BLaER1 (cell line): ENCODE results near the gene ASCC1.
"Not testable (repeated sequence)": the region's sequence is repeated elsewhere in the genome, so short reads cannot be mapped to it uniquely, and the experiment has no call there.

Source experiments
- H3K27ac ChIP-seq: shearing (Covaris generic); formaldehyde crosslinking; 2 replicates; pipeline ENCODE4 v1.8.1; 2022
- H3K27me3 ChIP-seq: shearing (Covaris generic); formaldehyde crosslinking; 2 replicates; pipeline ENCODE4 v1.8.1; 2022
- H3K36me3 ChIP-seq: shearing (Covaris generic); formaldehyde crosslinking; 2 replicates; pipeline ENCODE4 v1.8.1; 2022
- H3K4me1 ChIP-seq: shearing (Covaris generic); formaldehyde crosslinking; 2 replicates; pipeline ENCODE4 v1.8.1; 2022
- H3K4me2 ChIP-seq: shearing (Covaris generic); formaldehyde crosslinking; 2 replicates; pipeline ENCODE4 v1.8.1; 2022
- H3K4me3 ChIP-seq: shearing (Covaris generic); formaldehyde crosslinking; 2 replicates; pipeline ENCODE4 v1.8.1; 2022
- H3K9ac ChIP-seq: shearing (Covaris generic); formaldehyde crosslinking; 2 replicates; pipeline ENCODE4 v1.8.1; 2022
- H3K9me3 ChIP-seq: shearing (Covaris generic); formaldehyde crosslinking; 2 replicates; pipeline ENCODE4 v1.8.1; 2022
- H4K20me1 ChIP-seq: shearing (Covaris generic); formaldehyde crosslinking; 2 replicates; pipeline ENCODE4 v1.8.1; 2022
- Cebpa-rat ChIP-seq: shearing (Covaris generic); IDR thresholded peaks from 2 replicates; pipeline ENCODE4 v1.8.1; 2022

The ASCC1 gene

DNA sequence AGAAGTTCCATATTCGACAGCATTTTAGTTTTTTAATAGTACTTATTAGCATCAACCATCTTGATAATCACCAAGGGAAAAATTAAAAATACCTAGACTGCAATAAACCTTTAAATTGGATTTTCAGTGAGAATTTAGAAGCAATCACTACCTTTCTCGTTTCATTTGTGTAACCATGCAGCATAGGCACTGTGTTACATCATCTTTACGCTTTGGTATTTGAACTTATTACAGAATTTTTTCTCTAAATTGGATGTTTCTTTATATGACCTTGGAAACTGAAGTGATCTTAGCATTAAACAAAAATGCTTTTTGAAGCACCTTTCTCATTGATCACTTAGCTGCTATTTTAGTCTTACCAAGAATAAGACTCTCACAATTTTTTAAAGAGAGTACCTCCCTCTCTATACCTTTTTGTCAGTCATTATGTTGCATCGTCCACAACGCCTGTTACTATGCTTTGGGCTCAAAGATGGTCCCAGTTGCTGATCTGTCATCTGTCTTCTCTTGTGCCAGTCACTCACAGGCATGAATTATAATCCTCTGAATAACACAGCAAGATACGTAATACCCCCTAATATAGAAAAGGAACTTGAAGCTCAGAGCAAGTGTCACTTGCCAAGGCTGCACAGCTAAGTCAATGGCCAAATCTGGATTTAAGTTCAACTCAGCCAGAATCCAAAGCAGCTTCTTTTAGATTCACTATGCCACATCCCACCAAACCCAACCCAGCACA lies 19.6 kb upstream of the ASCC1 start:
- Histone ChIP-seq H3K9ac (no peak overlapping the region), H3K27me3 (no peaks in the 10 kb centered on the region), H3K4me3 (no peak overlapping the region), H3K4me2 (no peak overlapping the region), H3K36me3 (peaks cover 80% of the 10 kb centered on the region), H4K20me1 (peaks cover 6% of the 10 kb centered on the region; the same call in 1 of the 2 replicates), H3K9me3 (no peaks in the 10 kb centered on the region), H3K27ac (no peak overlapping the region), H3K4me1 (peaks cover 6% of the 10 kb centered on the region)
- no peak for TF ChIP-seq Cebpa-rat

DNA sequence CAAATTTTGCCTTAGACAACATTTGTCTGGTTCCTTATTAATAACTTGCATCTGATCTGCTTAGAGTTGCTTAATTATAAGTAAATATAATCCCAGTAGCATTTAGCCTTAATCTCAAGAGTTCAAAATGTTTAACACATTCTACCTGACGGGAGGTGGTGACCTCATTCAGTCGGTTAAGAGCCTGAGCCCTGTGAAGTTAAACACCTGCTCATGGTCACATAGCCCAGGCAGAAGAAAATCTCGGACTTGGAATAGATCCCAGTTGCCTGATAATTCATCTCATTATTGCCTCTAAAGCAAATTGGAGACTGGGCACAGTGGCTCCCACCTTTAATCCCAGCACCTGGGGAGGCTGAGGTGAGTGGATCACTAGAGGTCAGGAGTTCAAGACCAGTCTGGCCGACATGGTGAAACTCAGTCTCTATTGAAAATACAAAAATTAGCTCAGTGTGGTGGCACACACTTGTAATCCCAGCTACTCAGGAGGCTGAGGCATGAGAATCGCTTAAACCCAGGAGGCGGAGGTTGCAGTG lies 18.6 kb upstream of the ASCC1 start:
- Histone ChIP-seq H3K27me3 (no peaks in the 10 kb centered on the region), H3K36me3 (peaks cover 89% of the 10 kb centered on the region), H3K9me3 (no peaks in the 10 kb centered on the region), H3K4me2 (no peak overlapping the region), H3K27ac (no peak overlapping the region), H4K20me1 (peaks cover 17% of the 10 kb centered on the region), H3K9ac (no peak overlapping the region), H3K4me1 (peaks cover 17% of the 10 kb centered on the region), H3K4me3 (no peak overlapping the region)
- TF ChIP-seq Cebpa-rat, result no peak

DNA sequence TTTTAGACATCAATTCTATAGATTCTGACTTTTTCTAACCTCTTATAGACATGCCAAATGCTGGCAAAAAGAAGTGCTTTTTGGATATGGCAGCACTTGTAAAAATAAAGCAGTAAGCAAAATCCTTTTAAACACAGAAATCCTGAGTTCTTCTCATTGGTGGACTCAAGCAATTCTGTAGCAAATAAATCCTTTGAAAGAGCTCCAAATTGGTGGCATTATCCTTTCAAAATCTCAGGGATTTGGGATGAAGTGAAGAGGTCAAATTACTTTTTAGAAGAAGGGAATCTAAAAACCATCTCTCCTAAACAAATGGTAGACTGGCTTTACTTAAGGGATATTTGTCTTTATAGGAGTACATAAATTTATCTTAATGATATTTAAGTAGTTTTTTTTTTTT lies 17.5 kb upstream of the ASCC1 start:
- H3K27me3 ChIP-seq, result no peaks in the 10 kb centered on the region
- H3K4me2 ChIP-seq, result no peak overlapping the region
- no peaks in the 10 kb centered on the region for H3K9me3 ChIP-seq
- H3K9ac ChIP-seq, result no peak overlapping the region
- H3K27ac ChIP-seq, result no peak overlapping the region
- H3K4me3 ChIP-seq, result no peak overlapping the region
- peaks cover 94% of the 10 kb centered on the region for H3K36me3 ChIP-seq
- H4K20me1 ChIP-seq, result peaks cover 27% of the 10 kb centered on the region
- H3K4me1 ChIP-seq, result peaks cover 25% of the 10 kb centered on the region
- TF ChIP-seq Cebpa-rat, result no peak

DNA sequence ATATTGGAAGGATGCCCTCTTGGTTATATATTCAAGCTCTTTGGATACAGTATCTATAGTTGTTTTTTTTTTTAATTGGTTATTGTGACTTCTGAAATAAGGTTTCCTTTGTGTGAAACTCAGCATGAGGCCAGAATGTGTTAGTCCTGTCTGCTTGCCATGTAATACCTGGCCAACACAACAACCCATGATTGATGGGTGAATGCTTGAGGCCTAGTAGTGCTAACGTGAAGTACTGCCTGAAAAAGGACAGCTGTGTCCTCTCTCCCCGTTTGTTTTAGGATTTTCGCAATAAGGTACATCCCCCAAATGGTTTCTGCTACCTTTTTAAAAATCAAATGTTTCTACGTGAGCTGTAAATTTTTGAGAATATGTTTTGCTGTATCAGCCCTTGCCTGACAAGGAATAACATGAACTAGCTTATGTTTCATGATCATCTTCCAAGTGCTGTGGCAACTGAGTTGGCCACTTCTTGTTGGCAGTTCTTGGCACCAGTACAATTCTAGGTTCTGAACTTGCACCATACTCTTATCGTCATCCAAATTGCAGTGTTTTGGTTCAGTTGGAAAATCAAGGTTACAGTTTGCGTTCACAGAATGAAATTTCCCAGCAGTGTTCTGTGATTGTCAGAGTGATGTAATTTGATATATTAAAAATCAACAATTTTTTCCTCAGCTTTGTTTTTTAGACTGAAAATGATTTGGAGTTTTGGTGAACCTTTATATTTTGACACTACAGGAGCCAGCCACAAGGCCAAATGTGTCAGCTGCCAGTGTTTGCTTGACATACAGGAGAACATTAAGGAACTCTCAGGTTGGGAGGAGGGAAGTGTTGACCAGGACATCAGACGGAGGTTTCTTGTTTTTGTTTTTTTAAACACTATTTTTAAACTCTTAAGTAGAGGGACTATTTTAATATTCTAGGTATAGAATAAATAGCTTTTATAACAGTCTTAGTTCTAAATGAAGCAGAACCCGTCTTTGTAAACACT lies 13.5 kb upstream of the ASCC1 start:
- TF ChIP-seq Cebpa-rat, result no peak
- H3K4me1 ChIP-seq, result peaks cover 53% of the 10 kb centered on the region
- no peaks in the 10 kb centered on the region for H3K27me3 ChIP-seq
- no peaks in the 10 kb centered on the region for H3K9me3 ChIP-seq
- peaks cover 79% of the 10 kb centered on the region for H3K36me3 ChIP-seq
- H3K9ac ChIP-seq, result no peak overlapping the region
- H3K4me3 ChIP-seq, result no peak overlapping the region
- no peak overlapping the region for H3K27ac ChIP-seq
- peaks cover 52% of the 10 kb centered on the region for H4K20me1 ChIP-seq
- no peak overlapping the region for H3K4me2 ChIP-seq

DNA sequence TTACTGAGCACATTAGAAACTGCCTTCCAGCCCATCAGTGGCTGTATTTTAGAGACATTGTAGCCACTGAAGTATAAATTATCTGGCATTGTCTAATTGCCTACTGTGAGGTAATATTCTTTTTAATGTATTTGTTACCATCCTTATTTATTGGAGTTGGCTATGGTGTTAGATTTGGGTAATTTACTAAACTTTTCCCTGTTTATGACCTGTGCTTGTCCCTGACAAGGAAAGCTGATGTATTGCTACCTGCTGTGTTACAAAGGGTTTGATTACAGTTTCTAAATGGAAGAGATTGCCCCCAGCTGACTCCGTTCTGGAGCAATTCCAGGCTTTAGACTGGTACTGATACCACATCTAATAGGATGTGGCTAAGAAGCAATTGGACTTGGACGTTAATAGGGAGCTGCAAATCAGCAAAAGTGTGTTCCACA lies 12.3 kb upstream of the ASCC1 start:
- no peaks in the 10 kb centered on the region for H3K9me3 ChIP-seq
- H4K20me1 ChIP-seq, result peaks cover 64% of the 10 kb centered on the region
- H3K36me3 ChIP-seq, result peaks cover 78% of the 10 kb centered on the region
- peak overlapping the region; percentile 46; the same call in 1 of the 2 replicates for H3K9ac ChIP-seq
- TF ChIP-seq Cebpa-rat, result no peak
- peaks cover 53% of the 10 kb centered on the region for H3K4me1 ChIP-seq
- no peaks in the 10 kb centered on the region for H3K27me3 ChIP-seq
- no peak overlapping the region for H3K27ac ChIP-seq
- H3K4me3 ChIP-seq, result no peak overlapping the region
- H3K4me2 ChIP-seq, result peak overlapping the region; percentile 62

DNA sequence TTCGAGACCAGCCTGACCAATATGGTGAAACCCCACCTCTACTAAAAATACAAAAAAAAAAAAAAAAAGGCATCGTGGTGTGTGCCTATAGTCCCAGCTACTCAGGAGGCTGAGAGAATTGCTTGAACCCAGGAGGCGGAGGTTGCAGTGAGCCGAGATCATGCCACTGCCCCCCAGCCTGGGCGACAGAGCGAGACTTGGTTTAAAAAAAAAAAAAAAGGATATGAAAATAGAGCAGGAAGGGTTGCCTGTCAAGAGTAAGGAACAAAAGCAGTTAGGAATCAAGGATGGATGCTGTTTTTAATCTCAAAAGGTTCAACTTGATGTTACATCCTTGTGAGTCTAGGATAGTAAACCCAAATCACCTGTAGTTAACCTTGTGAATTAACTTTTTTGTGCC lies 11.8 kb upstream of the ASCC1 start:
- peaks cover 73% of the 10 kb centered on the region for H3K36me3 ChIP-seq
- H3K4me2 ChIP-seq, result peak overlapping the region; percentile 62
- no peak overlapping the region for H3K27ac ChIP-seq
- no peak overlapping the region for H3K4me3 ChIP-seq
- peak overlapping the region; percentile 46; the same call in 1 of the 2 replicates for H3K9ac ChIP-seq
- no peak for TF ChIP-seq Cebpa-rat
- H3K9me3 ChIP-seq, result no peaks in the 10 kb centered on the region
- peaks cover 68% of the 10 kb centered on the region for H4K20me1 ChIP-seq
- peaks cover 53% of the 10 kb centered on the region for H3K4me1 ChIP-seq
- no peaks in the 10 kb centered on the region for H3K27me3 ChIP-seq

GRCh38 chr10:72226418-72227027 lies 10.4 kb upstream of the ASCC1 start:
- Histone ChIP-seq H3K4me1 (peaks cover 53% of the 10 kb centered on the region), H3K27ac (no peak overlapping the region), H3K36me3 (peaks cover 63% of the 10 kb centered on the region), H4K20me1 (peaks cover 75% of the 10 kb centered on the region), H3K4me3 (no peak overlapping the region), H3K9ac (no peak overlapping the region), H3K27me3 (no peaks in the 10 kb centered on the region), H3K4me2 (no peak overlapping the region; the same call in 1 of the 2 replicates), H3K9me3 (no peaks in the 10 kb centered on the region)
- no peak for TF ChIP-seq Cebpa-rat

GRCh38 chr10:72224191-72224590 lies 8.1 kb upstream of the ASCC1 start:
- H3K27ac ChIP-seq, H3K9me3 ChIP-seq, H3K9ac ChIP-seq, H3K27me3 ChIP-seq, H3K4me2 ChIP-seq, H3K4me3 ChIP-seq: not testable (repeated sequence)
- H3K36me3 ChIP-seq, result peaks cover 64% of the 10 kb centered on the region
- peaks cover 59% of the 10 kb centered on the region for H4K20me1 ChIP-seq
- H3K4me1 ChIP-seq, result peaks cover 35% of the 10 kb centered on the region

DNA sequence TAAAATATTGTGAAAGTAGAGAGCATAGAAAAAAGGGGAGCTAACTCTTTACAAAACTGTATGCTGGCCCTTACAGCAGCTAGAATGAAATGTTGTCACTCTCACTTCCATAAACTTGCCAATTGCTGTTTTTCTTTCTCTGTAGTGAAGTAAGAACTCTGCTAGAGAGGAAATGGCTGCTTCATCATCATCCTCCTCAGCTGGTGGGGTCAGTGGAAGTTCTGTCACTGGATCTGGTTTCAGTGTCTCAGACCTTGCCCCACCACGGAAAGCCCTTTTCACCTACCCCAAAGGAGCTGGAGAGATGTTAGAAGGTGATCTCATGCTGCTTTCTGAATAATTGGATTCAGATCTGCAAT lies 7.6 kb upstream of the ASCC1 start:
- Histone ChIP-seq H3K27me3 (no peaks in the 10 kb centered on the region), H3K36me3 (peaks cover 62% of the 10 kb centered on the region), H3K9ac (no peak overlapping the region), H3K4me1 (peaks cover 35% of the 10 kb centered on the region), H3K4me3 (no peak overlapping the region), H3K4me2 (no peak overlapping the region), H3K9me3 (no peaks in the 10 kb centered on the region), H3K27ac (no peak overlapping the region), H4K20me1 (peaks cover 59% of the 10 kb centered on the region)
- TF ChIP-seq Cebpa-rat, result no peak
